ENCODE measurements around the gene WWP2. TPM values are rescaled to one million over a fixed set of nuclear protein-coding genes. Genes with fewer than 3 reads are reported as not detected.
"Not testable (repeated sequence)": the region's sequence is repeated elsewhere in the genome, so short reads cannot be mapped to it uniquely, and the experiment has no call there.

WWP2 gene
- total RNA-seq, 1 experiment from 2014 or later, result 15.1 TPM

DNA sequence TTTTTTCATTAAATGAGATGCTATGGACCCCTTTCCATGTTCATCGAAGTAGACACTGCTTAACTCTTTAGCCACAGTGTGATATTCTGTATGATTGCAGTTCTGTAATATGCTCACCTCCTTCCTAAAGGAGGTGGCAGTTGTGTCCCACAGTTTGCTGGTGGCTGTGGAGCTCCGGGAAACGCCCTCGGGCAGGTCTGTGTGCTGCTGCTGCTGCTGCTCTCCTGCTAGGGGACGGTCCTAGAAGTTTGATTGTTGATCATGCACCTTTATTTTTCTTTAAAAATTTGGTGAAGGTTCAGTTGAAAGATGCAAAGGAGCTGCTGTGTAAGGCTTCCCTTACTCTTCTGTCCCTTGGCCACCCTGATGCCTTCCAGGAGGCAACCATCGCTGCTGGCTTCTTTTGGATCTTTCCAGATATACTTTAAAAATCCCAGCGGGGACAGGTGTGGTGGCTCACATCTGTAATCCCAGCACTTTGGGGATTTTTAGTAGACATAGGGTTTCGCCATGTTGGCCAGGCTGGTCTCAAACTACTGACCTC, 180.6 kb downstream of the WWP2 start:
- DNase-seq (ENCODE audit: low spot score), result no peak

DNA sequence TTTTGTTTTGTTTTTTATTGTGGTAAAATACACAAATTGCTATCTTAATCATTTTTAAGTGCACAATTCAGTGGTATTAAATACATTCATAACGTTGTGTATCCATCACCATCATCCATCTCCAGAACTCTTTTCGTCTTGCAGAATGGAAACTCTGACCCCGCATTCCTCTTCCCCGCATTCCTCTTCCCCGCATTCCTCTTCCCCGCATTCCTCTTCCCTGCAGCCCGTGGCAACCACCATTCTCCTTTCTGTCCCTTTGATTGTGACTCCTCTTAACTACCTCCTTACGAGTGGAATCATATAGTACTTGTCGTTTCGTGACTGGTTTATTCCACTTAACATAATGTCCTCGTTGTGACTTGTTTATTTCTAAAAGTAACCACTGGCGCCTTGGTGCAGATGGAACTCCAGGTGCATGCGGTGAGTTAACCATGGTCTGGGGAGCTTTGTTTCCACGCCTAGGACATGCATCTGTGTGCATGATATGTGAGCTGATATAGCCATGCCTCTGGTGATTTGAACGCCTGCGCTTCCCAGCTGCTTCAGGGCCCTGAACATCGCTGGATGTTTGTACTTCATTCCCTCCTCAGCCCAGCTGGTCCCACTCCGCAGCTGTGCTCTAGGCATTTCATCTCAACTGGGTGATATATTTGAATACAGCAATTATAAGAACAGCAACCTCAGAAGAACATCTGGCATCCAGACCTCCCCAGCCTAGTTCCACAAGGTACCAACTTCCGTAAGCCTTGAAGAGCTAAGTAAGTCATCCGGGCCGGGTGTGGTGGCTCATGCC, 181.3 kb downstream of the WWP2 start:
- not testable (repeated sequence) for DNase-seq (ENCODE audit: low spot score)

DNA sequence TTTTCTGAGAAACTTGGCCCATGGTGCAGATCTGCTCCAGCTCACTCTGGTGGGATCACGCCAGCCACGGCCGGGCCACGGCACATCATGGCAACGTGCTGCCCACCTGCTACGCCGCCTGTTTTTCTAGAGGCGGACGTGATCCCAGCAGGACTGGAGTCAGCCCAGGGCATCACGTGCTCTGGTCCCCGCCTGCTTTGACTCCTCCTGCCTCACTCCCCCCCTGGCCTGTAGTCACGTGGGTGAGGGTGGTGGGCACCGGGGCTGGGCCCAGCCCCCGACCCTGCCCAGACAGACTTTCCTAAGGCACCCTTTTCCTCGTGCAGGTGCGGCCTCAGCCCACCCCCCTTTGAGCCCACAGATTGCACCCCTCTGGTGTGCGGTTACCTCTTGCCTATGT, 188.3 kb downstream of the WWP2 start:
- DNase-seq (ENCODE audit: low spot score), result not testable (repeated sequence)

DNA sequence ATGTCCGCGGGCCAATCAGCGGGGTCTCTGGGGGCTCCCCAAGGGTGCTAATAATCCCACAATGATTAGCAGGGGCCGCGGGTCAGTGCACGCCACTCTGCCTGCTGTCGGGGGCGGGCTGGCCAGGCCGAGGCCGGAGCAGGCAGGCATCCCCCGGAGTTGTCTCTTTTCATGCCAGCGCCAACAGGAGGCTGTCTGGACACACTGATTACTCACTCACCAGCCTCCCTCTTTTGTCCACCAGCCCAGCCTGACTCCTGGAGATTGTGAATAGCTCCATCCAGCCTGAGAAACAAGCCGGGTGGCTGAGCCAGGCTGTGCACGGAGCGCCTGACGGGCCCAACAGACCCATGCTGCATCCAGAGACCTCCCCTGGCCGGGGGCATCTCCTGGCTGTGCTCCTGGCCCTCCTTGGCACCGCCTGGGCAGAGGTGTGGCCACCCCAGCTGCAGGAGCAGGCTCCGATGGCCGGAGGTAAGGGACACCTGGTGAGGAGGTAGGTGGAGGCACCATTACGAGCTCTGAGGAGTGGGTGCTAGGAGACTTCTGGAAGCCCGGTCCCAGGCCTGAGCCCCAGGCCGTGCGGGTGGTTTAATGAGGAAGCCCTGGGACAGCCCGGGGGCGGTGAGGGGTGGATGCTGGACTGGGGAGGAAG, 189.0 kb downstream of the WWP2 start, which contains the start of gene CLEC18A:
Gene CLEC18A, plus strand, starts transcription at position 318 of the 655 bp plus-strand sequence. Its CDS starts 33 bp downstream, at position 351.
- DNase-seq (ENCODE audit: low spot score), result not testable (repeated sequence)

DNA sequence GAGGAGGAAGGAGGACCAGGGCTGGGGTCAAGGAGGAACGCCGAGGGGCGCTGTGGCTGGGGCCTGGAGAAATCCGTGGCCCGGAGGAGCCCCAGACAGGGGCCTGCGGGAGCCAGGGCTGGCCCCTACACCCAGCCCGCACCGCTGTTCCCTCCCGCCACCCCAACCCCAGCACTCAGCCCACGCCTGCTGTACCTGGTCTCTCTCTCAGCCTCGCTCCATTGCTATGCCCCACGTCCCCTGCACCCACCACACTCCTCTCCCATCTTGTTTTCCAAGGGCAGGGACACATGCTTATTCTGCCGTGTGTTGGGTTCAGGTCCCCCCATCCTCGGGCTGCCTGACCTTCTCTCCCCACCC, 189.5 kb downstream of the WWP2 start:
- not testable (repeated sequence) for DNase-seq (ENCODE audit: low spot score)

DNA sequence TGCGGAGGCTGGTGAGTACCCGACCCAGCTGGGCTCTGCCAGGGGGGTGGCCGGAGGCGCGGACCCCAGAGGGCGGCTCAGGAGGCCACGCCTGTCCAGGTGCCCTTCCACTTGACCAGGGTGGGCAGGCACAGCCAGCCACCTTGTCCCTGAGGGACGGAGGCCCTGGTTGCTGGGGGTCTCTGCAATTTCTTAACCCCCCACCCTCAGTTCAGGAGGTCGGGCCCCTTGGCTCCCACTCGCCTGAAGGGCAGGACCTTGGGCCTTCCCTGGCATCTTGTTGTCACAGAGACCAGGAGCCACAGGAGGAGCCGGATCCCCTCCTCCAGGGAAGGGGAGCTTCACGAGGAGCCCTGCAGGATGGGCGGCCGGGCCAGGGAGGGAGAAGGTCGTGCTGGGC, 190.0 kb downstream of the WWP2 start:
- not testable (repeated sequence) for DNase-seq (ENCODE audit: low spot score)

DNA sequence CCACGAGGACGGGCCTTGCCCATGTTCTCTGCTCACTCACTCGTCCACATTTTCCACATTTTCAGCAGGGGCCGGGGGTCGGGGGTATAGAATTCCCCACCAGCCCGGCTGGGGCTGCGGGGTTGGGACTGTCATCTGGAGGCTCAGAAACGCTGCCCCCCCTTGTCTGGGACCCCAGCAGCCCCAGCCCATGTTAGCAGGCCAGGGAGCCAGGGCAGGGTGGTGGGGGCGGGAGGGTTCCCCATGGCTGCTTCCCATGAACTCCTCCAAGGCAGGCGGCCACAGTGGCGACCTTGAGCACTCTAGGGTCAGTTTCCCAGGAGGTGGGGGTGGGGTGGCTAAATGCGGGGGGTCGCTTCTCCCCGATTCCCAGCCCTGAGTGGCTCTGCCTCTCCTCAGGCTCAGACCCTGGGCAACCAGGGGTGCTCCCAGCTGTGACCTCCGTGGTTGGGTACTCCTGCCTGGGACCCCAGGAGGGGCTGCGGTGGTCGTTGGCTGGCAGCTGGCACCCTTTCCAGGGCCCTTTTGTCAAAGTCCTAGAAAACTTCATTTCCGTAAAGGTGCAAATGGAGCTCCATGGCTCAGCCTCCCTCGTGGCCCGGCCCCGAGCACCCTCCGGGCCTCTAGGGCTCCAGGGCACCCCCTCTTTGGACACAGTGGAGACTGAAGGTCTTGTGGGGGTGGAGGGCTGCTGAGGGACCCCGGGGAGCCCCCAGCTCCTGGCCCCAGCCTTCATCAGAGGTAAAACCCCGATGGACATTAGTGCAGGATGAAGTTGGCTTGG, 190.6 kb downstream of the WWP2 start:
- not testable (repeated sequence) for DNase-seq (ENCODE audit: low spot score)

DNA sequence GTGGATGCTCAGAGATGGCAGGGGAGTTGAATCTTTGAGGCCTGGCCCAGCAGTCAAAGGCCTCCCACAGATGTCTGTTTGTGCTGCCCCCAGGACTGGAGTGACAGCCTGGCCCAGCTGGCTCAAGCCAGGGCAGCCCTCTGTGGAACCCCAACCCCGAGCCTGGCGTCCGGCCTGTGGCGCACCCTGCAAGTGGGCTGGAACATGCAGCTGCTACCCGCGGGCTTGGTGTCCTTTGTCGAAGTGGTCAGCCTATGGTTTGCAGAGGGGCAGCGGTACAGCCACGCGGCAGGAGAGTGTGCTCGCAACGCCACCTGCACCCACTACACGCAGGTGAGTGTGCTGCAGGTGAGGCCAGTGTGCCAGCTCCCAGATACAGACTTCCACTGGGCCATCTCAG, 192.1 kb downstream of the WWP2 start:
- DNase-seq (ENCODE audit: low spot score), result not testable (repeated sequence)

DNA sequence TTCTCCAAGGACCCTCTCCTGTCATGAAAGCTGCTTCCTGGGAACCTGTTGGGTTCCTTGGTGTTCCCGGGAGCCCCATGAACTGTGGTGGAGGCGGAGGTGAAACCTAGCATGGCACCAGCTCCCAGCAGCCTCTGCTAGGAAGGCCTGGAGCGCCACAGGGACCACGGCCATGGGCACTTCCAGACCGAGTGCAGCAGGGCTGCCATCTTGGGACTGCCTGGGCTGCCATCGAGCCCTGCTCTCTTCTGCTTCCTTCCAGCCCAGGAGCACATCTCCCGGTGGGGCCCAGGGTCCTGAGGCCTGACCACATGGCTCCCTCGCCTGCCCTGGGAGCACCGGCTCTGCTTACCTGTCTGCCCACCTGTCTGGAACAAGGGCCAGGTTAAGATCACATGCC, 201.2 kb downstream of the WWP2 start:
- DNase-seq (ENCODE audit: low spot score), result not testable (repeated sequence)

DNA sequence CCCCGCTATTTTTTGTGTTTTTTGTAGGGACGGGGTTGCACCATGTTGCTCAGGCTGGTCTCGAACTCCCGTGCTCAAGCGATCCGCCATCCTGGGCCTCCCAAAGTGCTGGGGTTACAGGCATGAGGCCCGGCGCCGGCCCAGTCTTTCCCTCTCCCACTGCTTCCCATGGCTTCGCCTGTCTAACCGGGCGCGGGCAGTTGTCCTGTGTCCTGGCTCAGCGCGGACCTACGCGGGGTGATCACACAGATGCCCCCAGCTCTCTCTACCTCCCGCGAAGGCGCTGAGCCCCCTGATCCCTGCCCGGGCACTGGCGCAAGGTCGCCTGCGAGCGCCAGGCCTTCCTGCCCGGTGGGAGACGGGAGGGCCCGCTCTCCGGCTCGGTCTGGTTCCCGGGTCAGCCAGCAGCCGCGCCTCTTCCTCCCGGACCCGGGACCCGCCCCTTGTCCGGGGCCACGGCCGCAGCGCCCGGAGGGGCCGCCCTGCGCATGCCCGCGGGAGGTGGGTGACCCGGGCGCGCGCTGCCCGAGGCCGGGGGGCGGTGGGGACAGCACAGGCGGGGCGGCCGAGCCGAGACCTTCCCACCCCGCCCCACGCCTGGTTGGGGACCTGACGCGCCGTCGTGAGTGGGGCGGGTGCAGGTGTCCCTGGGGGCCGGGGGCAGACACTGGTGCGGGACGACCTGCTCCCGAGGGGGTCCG, 203.0 kb downstream of the WWP2 start:
- not testable (repeated sequence) for DNase-seq (ENCODE audit: low spot score)

DNA sequence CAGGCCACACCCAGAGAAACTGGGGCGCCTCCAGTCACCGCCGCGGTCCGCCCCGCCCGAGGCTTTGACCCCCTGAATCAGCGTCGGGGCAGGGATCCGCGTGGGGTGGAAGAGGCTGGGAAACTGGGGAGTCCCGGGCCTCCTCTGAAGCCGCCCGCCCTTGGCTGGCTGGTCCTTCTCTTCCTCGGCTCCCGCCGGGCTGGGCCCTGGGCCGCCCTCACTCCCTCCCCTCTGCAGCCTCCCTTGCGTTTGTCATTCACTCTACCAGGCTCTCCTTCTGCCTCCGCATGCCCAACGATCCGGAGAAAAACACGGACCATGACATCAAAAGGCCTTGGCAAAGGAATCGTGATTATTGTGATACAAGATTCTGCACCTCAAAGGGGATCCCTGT, 203.5 kb downstream of the WWP2 start:
- DNase-seq (ENCODE audit: low spot score), result not testable (repeated sequence)

DNA sequence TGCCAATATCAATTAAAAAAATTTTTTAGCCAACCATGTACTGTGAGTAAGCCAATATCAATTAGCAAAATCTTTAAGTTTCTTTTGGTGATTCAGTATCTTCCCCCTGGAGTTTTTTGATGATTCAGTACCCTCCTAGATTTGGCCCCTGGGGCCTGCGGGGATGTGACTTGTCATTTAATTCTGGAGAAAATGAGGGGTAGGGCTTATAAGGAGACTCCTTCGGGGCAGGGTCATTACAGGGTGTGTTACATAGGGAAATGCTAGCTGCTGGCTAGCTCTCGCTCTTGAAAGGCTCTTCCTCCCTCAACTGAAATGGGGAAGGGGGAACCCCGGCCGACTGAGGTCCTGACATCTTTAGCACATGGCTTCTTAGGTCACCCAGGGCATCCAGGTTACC, 205.6 kb downstream of the WWP2 start:
- DNase-seq (ENCODE audit: low spot score), result not testable (repeated sequence)

DNA sequence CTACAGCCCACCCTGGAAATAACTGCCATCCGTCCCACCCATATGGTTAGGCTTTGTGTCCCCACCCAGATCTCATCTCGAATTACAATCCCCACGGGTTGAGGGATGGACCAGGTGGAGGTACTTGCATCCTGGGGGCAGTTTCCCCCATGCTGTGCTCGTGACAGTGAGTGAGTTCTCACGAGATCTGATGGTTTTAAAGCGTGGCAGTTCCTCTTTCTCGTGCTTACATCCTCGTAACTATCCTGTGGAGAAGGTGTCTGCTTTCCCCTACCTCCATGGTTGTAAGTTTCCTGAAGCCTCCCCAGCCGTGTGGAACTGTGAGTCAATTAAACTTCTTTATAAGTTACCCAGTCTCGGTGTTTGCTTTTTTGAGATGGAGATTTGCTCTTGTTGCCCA, 206.0 kb downstream of the WWP2 start:
- DNase-seq (ENCODE audit: low spot score), result not testable (repeated sequence)

DNA sequence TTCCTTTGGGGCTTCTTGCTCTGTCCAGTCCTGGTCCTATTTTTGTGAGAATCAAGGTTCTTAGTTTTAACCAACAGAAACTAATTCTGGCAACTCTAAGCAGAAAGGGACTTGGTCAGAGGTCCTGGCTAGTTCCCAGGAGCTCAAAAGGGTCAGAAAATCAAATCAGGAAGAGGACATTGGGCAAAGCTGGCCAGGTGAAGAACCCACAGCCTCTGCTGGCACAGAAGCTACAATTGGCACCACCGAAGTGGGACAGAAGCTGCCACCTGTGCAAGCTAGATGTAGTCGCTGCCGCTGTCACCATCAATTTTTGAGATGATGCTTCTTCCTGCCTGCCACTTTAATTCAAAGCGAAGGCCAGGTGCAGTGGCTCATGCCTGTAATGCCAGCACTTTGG, 207.5 kb downstream of the WWP2 start:
- not testable (repeated sequence) for DNase-seq (ENCODE audit: low spot score)

DNA sequence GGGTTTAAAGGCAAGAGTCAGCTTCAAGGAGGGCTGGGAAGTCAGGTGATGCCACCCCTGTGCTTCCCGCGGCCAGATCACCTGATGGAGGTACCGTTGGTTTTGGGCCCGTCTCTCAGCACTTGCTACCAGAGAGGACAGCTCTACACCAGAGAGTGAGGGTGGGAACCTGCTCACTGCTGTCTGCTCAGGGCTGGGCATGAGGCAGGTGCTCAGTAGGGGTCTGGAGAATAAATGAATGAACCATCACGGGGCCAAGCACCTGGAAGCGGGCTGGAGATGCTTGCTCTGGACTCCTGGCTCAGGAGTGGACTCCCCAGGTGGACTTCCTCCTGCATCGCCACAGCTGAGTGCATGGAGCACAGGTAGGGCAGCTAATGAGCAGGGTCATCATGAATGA, 210.0 kb downstream of the WWP2 start:
- not testable (repeated sequence) for DNase-seq (ENCODE audit: low spot score)

DNA sequence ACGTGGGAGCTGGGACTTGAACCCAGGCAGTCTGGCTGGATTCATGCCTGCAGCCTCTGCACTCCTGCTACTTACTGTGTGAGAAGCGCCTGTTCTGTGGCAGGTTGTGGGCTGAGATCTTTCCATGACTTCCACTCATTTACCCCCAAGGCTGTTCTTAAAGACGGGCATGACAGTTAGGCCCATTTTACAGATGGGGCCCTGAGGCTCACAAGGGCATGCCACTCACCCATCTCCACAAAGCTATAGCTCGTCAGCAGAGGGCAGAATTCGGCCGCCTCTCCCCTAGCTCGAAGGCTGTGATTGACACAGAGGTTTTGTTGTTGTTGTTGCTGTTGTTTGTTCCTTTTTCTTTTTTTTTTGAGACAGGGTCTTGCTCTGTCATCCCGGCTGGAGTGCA, 210.8 kb downstream of the WWP2 start:
- not testable (repeated sequence) for DNase-seq (ENCODE audit: low spot score)

DNA sequence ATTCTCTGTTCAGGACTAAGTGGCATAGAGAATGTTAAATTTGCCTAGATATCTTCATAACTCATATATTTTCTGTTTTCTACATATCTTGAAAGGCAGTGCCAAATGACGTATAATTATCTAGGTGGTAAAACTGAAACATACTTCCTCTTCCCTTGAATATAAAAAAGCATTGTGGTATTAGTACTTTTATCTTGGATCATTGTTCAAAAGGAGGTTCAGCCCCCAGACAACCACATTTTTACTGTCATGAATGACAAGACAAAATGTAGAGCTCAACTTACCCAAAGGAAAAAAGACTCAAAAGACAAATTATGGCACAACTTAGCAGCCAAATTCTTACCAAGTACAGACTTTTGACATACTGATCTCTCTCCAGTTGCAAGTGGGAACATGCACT, 223.1 kb downstream of the WWP2 start:
- DNase-seq (ENCODE audit: low spot score), result not testable (repeated sequence)
